ENCODE data around the gene ADGRG6. TPM values are rescaled to one million over a fixed set of nuclear protein-coding genes. Genes with fewer than 3 reads are reported as not detected.

ADGRG6 gene
- total and polyA plus RNA-seq, 2 of the 8 experiments (the other 6 are each of a cell fraction or from before 2014, with no cell fraction given), result 1.1 to 6.2 TPM

DNA sequence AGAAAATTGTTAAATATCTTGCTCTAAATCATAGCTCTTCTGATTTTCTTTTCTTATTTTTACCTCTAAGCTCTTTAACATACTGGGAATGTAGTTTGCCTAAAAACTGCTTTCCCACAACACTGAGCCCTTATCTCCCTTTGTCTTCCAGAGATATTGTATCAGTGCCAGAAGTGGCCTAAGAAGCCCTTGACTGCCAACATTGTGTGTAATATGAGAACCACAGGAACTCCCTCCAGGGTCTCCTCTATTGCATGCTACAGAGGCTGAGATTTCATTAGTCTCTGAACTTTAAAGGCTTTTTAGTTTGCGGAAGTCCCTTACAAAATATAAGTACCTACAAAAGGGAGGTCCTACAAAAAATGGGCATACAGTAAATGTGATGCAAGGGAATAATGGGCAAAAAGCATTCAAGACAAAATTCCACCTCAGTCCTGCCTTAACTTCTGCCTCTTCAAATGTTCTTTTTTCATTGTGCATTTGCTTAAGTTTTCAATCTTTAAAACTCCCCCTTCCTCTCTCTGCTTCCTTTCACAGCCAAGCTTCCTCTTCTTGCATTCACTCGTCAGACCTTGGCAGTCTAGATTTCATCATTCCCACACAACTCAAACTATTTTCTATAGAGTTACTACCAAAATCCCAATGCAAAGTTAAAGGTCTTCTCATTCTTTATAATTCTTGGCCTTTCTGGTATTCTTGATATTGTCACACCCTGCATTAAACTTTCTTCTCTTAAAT, 76.5 kb downstream of the ADGRG6 start (continued):
- TF ChIP-seq SIN3A (conservative IDR thresholded peaks at IDR 0.05 in 1 of 2, IDR thresholded peaks at IDR 0.05 in 1 of 2; ENCODE audit: low read depth in 1 of 2, low read length in 2 of 2), result no peak
- no peak for TF ChIP-seq NANOG (IDR thresholded peaks at IDR 0.05; ENCODE audit: insufficient read depth, low read depth, low read length, poor library complexity, severe bottlenecking)
- TF ChIP-seq TAF7 (optimal IDR thresholded peaks at IDR 0.05; ENCODE audit: borderline replicate concordance, low read depth, low read length), result no peak
- no peak for TF ChIP-seq JUN (IDR thresholded peaks at IDR 0.05; ENCODE audit: low read depth, low read length)
- no peak for TF ChIP-seq CBX8 (IDR thresholded peaks at IDR 0.05; ENCODE audit: borderline replicate concordance, low read depth, low read length)

Measured in H1 (cell line).